Large intestine (tissue), 12 donors: ENCODE results near the gene SFPQ. TPM values are rescaled to one million over a fixed set of nuclear protein-coding genes. Genes with fewer than 3 reads are reported as not detected.
"Not testable (repeated sequence)": the region's sequence is repeated elsewhere in the genome, so short reads cannot be mapped to it uniquely, and the experiment has no call there.

Source experiments
- DNase-seq, 2 donors: peaks; one replicate each; pipeline versions ENCODE4 v3.0.0 to v3.0.0-alpha.2; 2013
- H3K27ac ChIP-seq: one replicate; pipeline ENCODE4 v1.5.1; 2013; ENCODE audit warnings: low read length
- H3K27me3 ChIP-seq: 2 replicates; pipeline ENCODE4 v1.6.1; 2013; ENCODE audit warnings: low read length; ENCODE audit not compliant: control insufficient read depth, insufficient read depth
- H3K36me3 ChIP-seq: 2 replicates; pipeline ENCODE4 v1.6.1; 2013; ENCODE audit warnings: low read length; ENCODE audit not compliant: control insufficient read depth, insufficient read depth
- H3K4me1 ChIP-seq: one replicate; pipeline ENCODE4 v1.6.1; 2013; ENCODE audit warnings: low read length; ENCODE audit not compliant: control insufficient read depth, insufficient read depth
- H3K4me3 ChIP-seq: one replicate; pipeline ENCODE4 v1.5.1; 2013; ENCODE audit warnings: low read length
- H3K9me3 ChIP-seq: one replicate; pipeline ENCODE4 v1.6.1; 2013; ENCODE audit warnings: mild to moderate bottlenecking, low read depth, low read length, moderate library complexity; ENCODE audit not compliant: control insufficient read depth
- WGBS: methylation state at CpG from one replicate; pipeline ENCODE4 v1.1.5; 2013; ENCODE audit warnings: low lambda C conversion rate; ENCODE audit not compliant: insufficient coverage; 5-methylcytosine and 5-hydroxymethylcytosine counted together
- long read RNA-seq, 11 donors: transcript quantifications; one replicate each; lab custom pipeline, GENCODE V29; 2026
- polyA plus RNA-seq: library from polyadenylated mRNA; unstranded; fragments of 120-200 nt; gene quantifications from one replicate; pipeline ENCODE4 v1.2.1, GENCODE V29; 2013

Gene SFPQ, protein sequence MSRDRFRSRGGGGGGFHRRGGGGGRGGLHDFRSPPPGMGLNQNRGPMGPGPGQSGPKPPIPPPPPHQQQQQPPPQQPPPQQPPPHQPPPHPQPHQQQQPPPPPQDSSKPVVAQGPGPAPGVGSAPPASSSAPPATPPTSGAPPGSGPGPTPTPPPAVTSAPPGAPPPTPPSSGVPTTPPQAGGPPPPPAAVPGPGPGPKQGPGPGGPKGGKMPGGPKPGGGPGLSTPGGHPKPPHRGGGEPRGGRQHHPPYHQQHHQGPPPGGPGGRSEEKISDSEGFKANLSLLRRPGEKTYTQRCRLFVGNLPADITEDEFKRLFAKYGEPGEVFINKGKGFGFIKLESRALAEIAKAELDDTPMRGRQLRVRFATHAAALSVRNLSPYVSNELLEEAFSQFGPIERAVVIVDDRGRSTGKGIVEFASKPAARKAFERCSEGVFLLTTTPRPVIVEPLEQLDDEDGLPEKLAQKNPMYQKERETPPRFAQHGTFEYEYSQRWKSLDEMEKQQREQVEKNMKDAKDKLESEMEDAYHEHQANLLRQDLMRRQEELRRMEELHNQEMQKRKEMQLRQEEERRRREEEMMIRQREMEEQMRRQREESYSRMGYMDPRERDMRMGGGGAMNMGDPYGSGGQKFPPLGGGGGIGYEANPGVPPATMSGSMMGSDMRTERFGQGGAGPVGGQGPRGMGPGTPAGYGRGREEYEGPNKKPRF
- polyA plus RNA-seq: 433 TPM
- long read RNA-seq, donor 1, transcript SFPQ-203 (3 exons, 1,431 nt): minor isoform, 23 of 125 reads
- long read RNA-seq, donor 1, transcript SFPQ-201 (10 exons, 3,747 nt): minor isoform, 23 of 125 reads
- long read RNA-seq, donor 1, transcript SFPQ-205 (3 exons, 2,835 nt): major isoform, 46 of 125 reads
- long read RNA-seq, donor 1, partial matches to known transcripts: 28 of 125 reads
- long read RNA-seq, donor 1, other reads (novel, unspliced or antisense): 0 of 125 reads
- long read RNA-seq, donor 2, transcript SFPQ-207 (2 exons, 440 nt): minor isoform, 13 of 383 reads
- long read RNA-seq, donor 2, transcript SFPQ-201 (10 exons, 3,747 nt): minor isoform, 23 of 383 reads
- long read RNA-seq, donor 2, transcript SFPQ-203 (3 exons, 1,431 nt): minor isoform, 57 of 383 reads
- long read RNA-seq, donor 2, transcript SFPQ-205 (3 exons, 2,835 nt): major isoform, 90 of 383 reads
- long read RNA-seq, donor 2, partial matches to known transcripts: 186 of 383 reads
- long read RNA-seq, donor 2, other reads (novel, unspliced or antisense): 0 of 383 reads
- long read RNA-seq, donor 3: 0 reads
- long read RNA-seq, donor 4, transcript SFPQ-205 (3 exons, 2,835 nt): major isoform, 7 of 18 reads
- long read RNA-seq, donor 4, partial matches to known transcripts: 0 of 18 reads
- long read RNA-seq, donor 4, other reads (novel, unspliced or antisense): 0 of 18 reads
- long read RNA-seq, donor 5, transcript SFPQ-205 (3 exons, 2,835 nt): major isoform, 40 of 122 reads
- long read RNA-seq, donor 5, transcript SFPQ-203 (3 exons, 1,431 nt): minor isoform, 15 of 122 reads
- long read RNA-seq, donor 5, transcript SFPQ-207 (2 exons, 440 nt): minor isoform, 5 of 122 reads
- long read RNA-seq, donor 5, transcript SFPQ-201 (10 exons, 3,747 nt): minor isoform, 15 of 122 reads
- long read RNA-seq, donor 5, partial matches to known transcripts: 45 of 122 reads
- long read RNA-seq, donor 5, other reads (novel, unspliced or antisense): 0 of 122 reads
- long read RNA-seq, donor 6, transcript SFPQ-203 (3 exons, 1,431 nt): minor isoform, 21 of 271 reads
- long read RNA-seq, donor 6, transcript SFPQ-205 (3 exons, 2,835 nt): major isoform, 42 of 271 reads
- long read RNA-seq, donor 6, transcript SFPQ-201 (10 exons, 3,747 nt): minor isoform, 16 of 271 reads
- long read RNA-seq, donor 6, transcript SFPQ-207 (2 exons, 440 nt): minor isoform, 11 of 271 reads
- long read RNA-seq, donor 6, partial matches to known transcripts: 162 of 271 reads
- long read RNA-seq, donor 6, other reads (novel, unspliced or antisense): 10 of 271 reads
- long read RNA-seq, donor 7, transcript SFPQ-207 (2 exons, 440 nt): minor isoform, 11 of 172 reads
- long read RNA-seq, donor 7, transcript SFPQ-203 (3 exons, 1,431 nt): minor isoform, 22 of 172 reads
- long read RNA-seq, donor 7, transcript SFPQ-201 (10 exons, 3,747 nt): minor isoform, 12 of 172 reads
- long read RNA-seq, donor 7, transcript SFPQ-205 (3 exons, 2,835 nt): major isoform, 35 of 172 reads
- long read RNA-seq, donor 7, partial matches to known transcripts: 83 of 172 reads
- long read RNA-seq, donor 7, other reads (novel, unspliced or antisense): 0 of 172 reads
- long read RNA-seq, donor 8, transcript SFPQ-207 (2 exons, 440 nt): minor isoform, 13 of 362 reads
- long read RNA-seq, donor 8, transcript SFPQ-201 (10 exons, 3,747 nt): minor isoform, 15 of 362 reads
- long read RNA-seq, donor 8, transcript SFPQ-203 (3 exons, 1,431 nt): minor isoform, 34 of 362 reads
- long read RNA-seq, donor 8, transcript SFPQ-205 (3 exons, 2,835 nt): major isoform, 73 of 362 reads
- long read RNA-seq, donor 8, partial matches to known transcripts: 218 of 362 reads
- long read RNA-seq, donor 8, other reads (novel, unspliced or antisense): 0 of 362 reads
- long read RNA-seq, donor 9, transcript SFPQ-205 (3 exons, 2,835 nt): minor isoform, 30 of 267 reads
- long read RNA-seq, donor 9, transcript SFPQ-201 (10 exons, 3,747 nt): minor isoform, 13 of 267 reads
- long read RNA-seq, donor 9, transcript SFPQ-203 (3 exons, 1,431 nt): major isoform, 31 of 267 reads
- long read RNA-seq, donor 9, transcript SFPQ-207 (2 exons, 440 nt): minor isoform, 11 of 267 reads
- long read RNA-seq, donor 9, partial matches to known transcripts: 178 of 267 reads
- long read RNA-seq, donor 9, other reads (novel, unspliced or antisense): 0 of 267 reads
- long read RNA-seq, donor 10, transcript SFPQ-201 (10 exons, 3,747 nt): minor isoform, 21 of 293 reads
- long read RNA-seq, donor 10, transcript SFPQ-203 (3 exons, 1,431 nt): minor isoform, 29 of 293 reads
- long read RNA-seq, donor 10, transcript SFPQ-207 (2 exons, 440 nt): minor isoform, 20 of 293 reads
- long read RNA-seq, donor 10, transcript SFPQ-205 (3 exons, 2,835 nt): major isoform, 51 of 293 reads
- long read RNA-seq, donor 10, partial matches to known transcripts: 159 of 293 reads
- long read RNA-seq, donor 10, other reads (novel, unspliced or antisense): 5 of 293 reads
- long read RNA-seq, donor 11, transcript SFPQ-203 (3 exons, 1,431 nt): minor isoform, 21 of 200 reads
- long read RNA-seq, donor 11, transcript SFPQ-201 (10 exons, 3,747 nt): minor isoform, 11 of 200 reads
- long read RNA-seq, donor 11, transcript SFPQ-207 (2 exons, 440 nt): minor isoform, 9 of 200 reads
- long read RNA-seq, donor 11, transcript SFPQ-205 (3 exons, 2,835 nt): major isoform, 35 of 200 reads
- long read RNA-seq, donor 11, partial matches to known transcripts: 117 of 200 reads
- long read RNA-seq, donor 11, other reads (novel, unspliced or antisense): 0 of 200 reads

DNA sequence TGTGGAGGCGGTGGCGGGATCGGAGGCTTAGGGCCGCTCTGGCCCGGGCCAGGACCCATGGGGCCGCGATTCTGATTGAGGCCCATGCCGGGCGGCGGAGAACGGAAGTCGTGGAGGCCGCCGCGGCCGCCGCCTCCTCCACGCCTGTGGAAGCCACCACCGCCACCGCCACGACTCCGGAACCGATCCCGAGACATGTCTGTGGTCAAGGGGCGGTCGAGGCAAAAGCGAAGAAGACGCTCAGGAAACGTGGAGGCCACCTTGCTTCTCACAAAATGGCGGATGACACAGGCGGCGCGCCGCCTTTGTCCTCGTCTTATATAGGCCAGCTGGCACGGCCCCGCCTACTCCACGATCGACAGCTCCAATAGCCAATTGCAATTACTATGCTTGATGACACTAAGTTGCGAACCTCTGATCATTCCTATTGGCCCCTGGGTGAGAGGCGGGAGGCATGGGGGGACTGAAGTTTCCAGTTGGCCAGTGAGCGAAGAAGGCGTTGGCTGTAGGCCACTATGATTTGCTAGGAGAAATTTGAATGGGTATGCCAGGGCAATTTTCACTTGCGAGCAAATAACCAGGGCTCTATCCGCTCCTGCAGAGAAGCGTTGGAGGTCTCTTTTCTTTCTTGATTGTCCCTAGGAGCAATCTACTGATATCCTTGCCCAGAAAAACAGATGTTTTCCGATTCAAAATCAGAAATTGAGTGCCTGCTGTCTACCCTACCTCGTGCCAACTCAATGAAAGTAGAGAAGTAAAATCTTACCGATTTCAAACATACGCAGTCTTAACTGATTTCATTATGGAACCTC is at the start of gene SFPQ:
SFPQ (minus strand) TSS at position 293 of the 812 bp plus-strand sequence; CDS start at position 197, 96 bp downstream.
- WGBS: no CpG with 5 or more reads among the region's 50 CpGs
- Histone ChIP-seq H3K27me3 (no peaks in the 10 kb centered on the region), H3K4me1 (peaks cover 10% of the 10 kb centered on the region), H3K27ac (peak within 1 kb of the TSS; percentile 95), H3K9me3 (no peaks in the 10 kb centered on the region), H3K36me3 (peaks cover 37% of the 10 kb centered on the region), H3K4me3 (peak within 1 kb of the TSS; percentile 95)
- peak; percentile 98 to 99 for DNase-seq

DNA sequence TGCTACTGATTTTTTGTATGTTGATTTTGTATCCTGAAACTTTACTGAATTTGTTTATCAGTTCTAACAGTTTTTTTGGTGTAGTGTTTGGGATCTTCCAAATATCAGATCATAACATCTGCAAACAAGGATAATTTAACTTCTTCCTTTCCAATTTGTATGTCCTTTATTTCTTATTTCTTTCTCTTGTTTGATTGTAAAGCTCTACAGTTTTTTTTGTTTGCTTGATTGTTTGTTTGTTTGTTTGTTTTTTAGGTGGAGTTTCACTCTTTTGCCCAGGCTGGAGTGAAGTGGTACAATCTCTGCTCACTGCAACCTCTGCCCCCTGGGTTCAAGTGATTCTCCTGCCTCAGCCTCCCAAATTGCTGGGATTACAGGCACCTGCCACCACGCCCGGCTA is 43.8 kb upstream of the SFPQ start:
- not testable (repeated sequence) for H3K27ac ChIP-seq, H3K9me3 ChIP-seq, H3K4me3 ChIP-seq, H3K4me1 ChIP-seq, DNase-seq, H3K36me3 ChIP-seq, H3K27me3 ChIP-seq
- WGBS: no CpG with 5 or more reads among the region's 2 CpGs

DNA sequence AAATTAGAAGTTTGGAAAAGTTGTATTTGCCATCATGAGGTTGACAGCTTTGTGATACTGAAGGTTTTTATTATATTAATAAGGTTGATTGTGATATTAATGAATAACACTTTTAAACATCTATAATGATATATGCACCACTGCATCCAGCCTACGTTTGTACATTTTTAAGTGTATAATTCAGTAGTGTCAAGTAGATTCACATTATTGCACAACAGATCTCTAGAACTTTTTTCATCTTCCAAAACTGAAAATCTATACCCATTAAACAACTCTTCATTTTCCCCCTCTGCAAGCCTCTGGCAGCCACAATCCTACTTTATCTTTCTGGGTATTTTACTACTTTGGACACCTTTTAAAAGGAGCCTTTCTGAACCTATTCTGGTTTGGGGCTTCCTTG is 38.3 kb upstream of the SFPQ start:
- no peak for DNase-seq
- no peaks in the 10 kb centered on the region for H3K9me3 ChIP-seq
- WGBS: 100% methylated on average over 1 of the region's 1 CpG
- no peak overlapping the region for H3K27ac ChIP-seq
- no peak overlapping the region for H3K4me3 ChIP-seq
- no peaks in the 10 kb centered on the region for H3K4me1 ChIP-seq
- H3K36me3 ChIP-seq: no peaks in the 10 kb centered on the region
- H3K27me3 ChIP-seq: no peaks in the 10 kb centered on the region

DNA sequence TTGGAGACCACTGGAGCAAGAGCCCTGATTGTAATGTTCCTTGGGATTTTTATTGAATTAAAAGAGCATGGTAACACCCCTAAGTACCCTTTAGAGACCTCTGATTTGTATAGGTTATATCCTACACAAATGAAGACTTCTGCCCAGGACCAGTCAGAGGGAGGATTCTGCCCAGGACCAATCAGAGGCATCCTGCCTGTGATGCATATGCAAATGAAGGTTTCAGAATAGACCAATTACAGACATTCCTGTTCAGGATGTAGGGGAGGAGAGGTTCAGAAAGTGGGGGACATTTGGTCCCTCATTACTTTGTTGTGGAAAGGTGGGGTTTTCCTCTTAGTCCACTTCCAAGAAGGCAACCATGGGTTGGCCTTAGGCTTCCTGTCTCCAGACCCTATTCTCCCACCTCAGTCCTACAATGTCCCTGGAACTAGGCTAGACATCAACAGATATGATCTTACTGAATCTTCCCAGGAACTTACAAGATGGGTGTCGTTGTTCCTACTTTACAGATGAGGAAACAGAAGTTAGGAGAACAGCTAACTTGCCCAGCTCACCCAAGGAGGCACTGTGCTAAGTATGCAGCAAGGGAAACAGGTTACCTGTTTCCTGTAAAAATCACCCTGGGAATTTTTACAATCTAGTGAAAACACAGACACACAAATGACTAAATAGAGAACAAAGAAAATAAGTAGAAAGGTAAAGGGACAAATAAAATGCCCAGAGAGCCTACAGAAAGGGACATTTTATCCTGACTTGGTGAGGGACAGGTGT is 36.8 kb upstream of the SFPQ start:
- H3K4me1 ChIP-seq: no peaks in the 10 kb centered on the region
- H3K4me3 ChIP-seq: no peak overlapping the region
- no peaks in the 10 kb centered on the region for H3K36me3 ChIP-seq
- H3K27me3 ChIP-seq: no peaks in the 10 kb centered on the region
- DNase-seq: no peak
- no CpG with 5 or more reads among the region's 1 CpG for WGBS
- H3K27ac ChIP-seq: no peak overlapping the region
- H3K9me3 ChIP-seq: no peaks in the 10 kb centered on the region

DNA sequence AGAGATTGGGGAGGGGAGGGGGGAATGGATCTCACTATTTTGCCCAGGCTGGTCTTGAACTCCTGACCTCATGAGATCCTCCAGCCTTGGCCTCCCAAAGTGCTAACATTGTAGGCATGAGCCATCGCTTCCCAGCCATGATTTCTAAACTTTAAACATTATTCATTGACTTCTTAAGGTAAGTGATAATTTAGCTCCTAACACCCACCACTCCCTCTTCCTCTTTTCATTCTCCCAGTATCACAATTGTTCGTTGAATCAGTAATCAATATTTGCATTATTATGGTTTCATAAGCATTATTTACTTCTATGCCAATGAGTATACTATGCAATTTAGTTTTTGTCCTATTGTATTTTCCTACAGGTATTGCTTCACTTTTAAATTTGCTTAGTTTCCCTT is 33.6 kb upstream of the SFPQ start:
- Histone ChIP-seq H3K4me3 (no peak overlapping the region), H3K4me1 (no peaks in the 10 kb centered on the region), H3K36me3 (no peaks in the 10 kb centered on the region), H3K27me3 (no peaks in the 10 kb centered on the region), H3K27ac (no peak overlapping the region), H3K9me3 (no peaks in the 10 kb centered on the region)
- no peak for DNase-seq
- 60% methylated on average over 1 of the region's 2 CpGs for WGBS

DNA sequence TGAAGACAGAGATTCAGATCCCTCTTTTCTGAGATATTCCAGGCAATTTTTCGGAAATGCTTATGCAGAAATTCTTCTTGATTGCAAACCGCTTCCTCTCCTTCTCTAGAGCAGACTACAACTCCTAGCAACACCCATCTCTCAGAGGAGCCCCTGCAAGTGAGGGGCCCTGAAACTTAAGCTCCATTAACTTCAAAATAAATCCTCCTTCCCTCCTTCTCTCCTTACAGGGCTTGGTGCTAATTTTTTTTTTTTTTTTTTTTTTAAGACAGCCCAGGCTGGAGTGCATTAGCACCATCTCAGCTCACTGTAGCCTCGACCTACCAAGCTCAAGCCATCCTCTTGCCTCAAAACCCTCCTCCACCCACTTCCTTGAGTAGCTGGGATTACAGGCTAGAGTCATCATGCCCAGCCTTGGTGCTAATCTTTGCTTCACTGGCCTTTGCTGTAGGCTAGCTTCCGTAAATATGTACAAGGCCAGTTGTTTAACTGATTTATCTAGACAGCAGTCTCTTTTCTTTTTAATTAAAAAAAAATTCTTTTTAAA is 30.2 kb upstream of the SFPQ start:
- Histone ChIP-seq H3K4me3 (no peak overlapping the region), H3K27me3 (no peaks in the 10 kb centered on the region), H3K27ac (peak overlapping the region; percentile 8), H3K36me3 (no peaks in the 10 kb centered on the region), H3K9me3 (no peaks in the 10 kb centered on the region), H3K4me1 (no peaks in the 10 kb centered on the region)
- WGBS: no CpG with 5 or more reads among the region's 4 CpGs
- DNase-seq: no peak
